Esophagus squamous epithelium (tissue), 4 donors: Measurements from ENCODE around the gene POU2F1.

Experiments used
- CTCF ChIP-seq, 6 experiments: fragments of 450-650 bp in 4 of 6; fragments of 200-600 bp in 2 of 6; sonication (generic) in 2 of 6; IDR thresholded peaks; one replicate each; pipeline ENCODE4 v1.5.1; 2016 to 2019; ENCODE audit warnings: antibody characterized with exemption in 6 of 6, mild to moderate bottlenecking in 4 of 6, moderate library complexity in 4 of 6
- POLR2A ChIP-seq, 4 donors: fragments of 450-650 bp; IDR thresholded peaks; one replicate each; pipeline ENCODE4 v1.6.1; 2017; ENCODE audit warnings: antibody characterized with exemption in 4 of 4, mild to moderate bottlenecking in 4 of 4, moderate library complexity in 3 of 4

DNA sequence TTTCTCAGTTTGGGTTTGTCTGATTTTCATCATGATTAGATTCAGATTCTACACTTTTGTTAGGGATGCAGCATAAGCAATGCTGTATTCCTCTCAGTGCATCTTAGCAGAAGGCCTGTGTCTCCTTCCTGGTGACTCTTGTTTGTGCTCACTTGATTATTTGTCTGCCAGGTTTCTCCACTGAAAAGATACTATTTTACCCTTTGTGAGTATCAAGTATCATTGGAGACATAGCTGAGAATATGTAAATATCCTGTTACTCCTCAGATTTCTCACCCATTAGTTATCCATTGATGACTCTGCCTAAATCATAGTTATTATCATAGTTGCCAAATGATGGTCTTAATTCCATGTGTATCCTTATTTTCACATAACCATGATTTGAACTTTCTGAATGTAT, 148.5 kb downstream of the POU2F1 start:
- TF ChIP-seq CTCF (IDR thresholded peaks at IDR 0.05) (no peak), POLR2A (IDR thresholded peaks at IDR 0.05) (no peak)
